GM13977 (cell line): ENCODE results near the gene C2orf76.
A peak's percentile ranks its signal among the peaks of the same experiment; 100 is the strongest.

Experiments used
- DNase-seq: peaks from one replicate; pipeline ENCODE4 v3.0.0; 2012; ENCODE audit warnings: low spot score
- CTCF ChIP-seq: IDR thresholded peaks from 2 replicates; pipeline ENCODE4 v1.5.1; 2012; ENCODE audit warnings: mild to moderate bottlenecking, control low read depth; ENCODE audit not compliant: insufficient read depth; ENCODE audit errors: extremely low read depth, missing control alignments
- in situ Hi-C: fragments of 300-500 bp; cut with MboI; formaldehyde crosslinking; loops from one replicate; pipeline ENCODE4 v1.12.0; 2022; ENCODE audit warnings: low sequenced_read_pairs, low pct_unique_long_range_greater_than_20kb, mixed read lengths, inconsistent platforms; ENCODE audit not compliant: unreplicated experiment

C2orf76 gene

DNA sequence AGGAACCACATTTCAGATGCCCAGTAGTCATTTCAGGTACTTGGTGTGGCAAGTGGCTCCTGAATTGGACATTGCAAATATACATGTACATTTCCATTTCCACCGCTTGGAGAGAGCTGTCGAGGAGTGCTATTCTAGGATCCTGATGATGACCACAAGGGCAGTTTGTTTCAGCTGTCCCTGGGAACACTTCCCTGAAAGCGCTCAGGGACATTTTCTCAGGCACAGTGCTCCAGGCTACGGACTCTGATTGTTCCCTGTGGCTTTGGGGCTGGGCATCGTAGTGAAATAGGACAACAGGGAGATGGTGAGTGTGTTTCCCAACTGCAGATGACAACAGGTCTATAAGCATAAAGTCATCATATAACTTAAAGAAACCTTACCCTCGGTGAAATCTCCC is 3.2 kb upstream of the C2orf76 start:
- TF ChIP-seq CTCF: no peak
- in situ Hi-C loops: no loop called here
- no peak for DNase-seq

DNA sequence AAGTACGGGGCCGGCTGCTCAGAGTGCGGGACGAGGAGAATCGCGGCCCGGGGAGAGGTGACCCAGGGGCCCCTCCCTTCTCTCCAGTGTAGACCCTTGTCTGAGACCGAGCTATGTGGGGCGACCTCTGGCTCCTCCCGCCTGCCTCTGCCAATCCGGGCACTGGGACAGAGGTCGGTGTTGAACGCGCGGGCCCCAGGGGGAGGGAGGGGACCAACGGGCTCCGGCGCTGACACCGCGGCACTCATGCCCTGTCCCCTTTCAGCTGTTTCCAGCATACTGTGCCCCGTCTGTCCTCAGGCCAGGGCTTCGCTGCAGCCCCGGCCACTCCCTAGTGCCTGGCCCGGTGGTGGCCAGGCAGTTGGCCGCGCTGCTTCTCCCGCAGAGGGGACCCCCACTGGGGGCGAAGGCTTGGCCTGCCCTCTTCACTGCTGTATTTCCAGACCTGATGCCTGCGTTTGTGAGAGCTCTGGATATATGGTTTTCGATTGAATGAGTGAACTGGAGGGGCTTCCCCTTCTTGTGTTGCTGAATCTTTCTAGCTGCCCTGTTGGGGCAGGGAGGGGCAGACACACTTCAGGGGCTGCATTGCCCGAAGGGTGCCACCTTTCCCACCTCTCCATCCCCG is 952 bp upstream of the C2orf76 start:
- in situ Hi-C loops: no loop called here
- TF ChIP-seq CTCF: no peak
- DNase-seq: peak; percentile 72

GRCh38 chr2:119366161-119366648 is 429 bp downstream of the C2orf76 start:
- peak; percentile 27 for DNase-seq
- TF ChIP-seq CTCF: no peak
- in situ Hi-C loops: no loop called here

DNA sequence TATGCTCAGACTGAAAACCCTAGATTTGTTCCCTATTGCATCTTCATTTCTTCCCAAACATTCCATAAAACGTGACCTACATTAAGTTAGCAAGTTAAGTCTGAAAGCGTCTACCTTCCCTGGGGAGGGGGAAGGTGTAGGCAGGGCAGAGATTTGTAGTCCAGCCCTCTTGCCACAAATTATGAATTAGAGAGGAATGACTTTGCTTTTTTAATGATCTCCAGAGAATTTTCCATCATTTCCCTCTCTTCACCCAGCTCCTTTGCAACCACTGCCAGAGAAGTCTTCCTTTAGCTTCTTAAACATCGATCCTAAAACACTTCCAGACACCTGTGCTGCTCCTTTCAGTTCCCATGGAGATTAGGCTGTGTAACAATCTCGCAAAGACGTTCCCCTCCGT is 1.2 kb downstream of the C2orf76 start:
- TF ChIP-seq CTCF: no peak
- in situ Hi-C loops: no loop called here
- no peak for DNase-seq

GRCh38 chr2:119364798-119365197 is 1.8 kb downstream of the C2orf76 start:
- in situ Hi-C loops: no loop called here
- no peak for DNase-seq
- no peak for TF ChIP-seq CTCF

GRCh38 chr2:119360423-119360966 is 6.1 kb downstream of the C2orf76 start:
- no peak for DNase-seq
- TF ChIP-seq CTCF: no peak
- in situ Hi-C loops: no loop called here
